ENCODE data around the gene SIRT2.

Gene SIRT2

GRCh38 chr19:38928391-38929001, 29.1 kb upstream of the SIRT2 start:
- DNase-seq (ENCODE audit: insufficient read length, low spot score): no peak
- TF ChIP-seq CTCF (IDR thresholded peaks at IDR 0.05; ENCODE audit: insufficient read depth, missing control alignments): no peak
- no peak for FAIRE-seq

GRCh38 chr19:38924388-38924787, 25.0 kb upstream of the SIRT2 start:
- no peak for DNase-seq (ENCODE audit: insufficient read length, low spot score)
- no peak for FAIRE-seq
- no peak for TF ChIP-seq CTCF (IDR thresholded peaks at IDR 0.05; ENCODE audit: insufficient read depth, missing control alignments)

GRCh38 chr19:38922482-38922881, 23.1 kb upstream of the SIRT2 start:
- no peak for TF ChIP-seq CTCF (IDR thresholded peaks at IDR 0.05; ENCODE audit: insufficient read depth, missing control alignments)
- FAIRE-seq: no peak
- no peak for DNase-seq (ENCODE audit: insufficient read length, low spot score)

- FAIRE-seq (no peak), DNase-seq (ENCODE audit: insufficient read length, low spot score) (peak; percentile 5)
- TF ChIP-seq CTCF (IDR thresholded peaks at IDR 0.05; ENCODE audit: insufficient read depth, missing control alignments): no peak
Observed at GRCh38 chr19:38921420-38922274, 22.2 kb upstream of the SIRT2 start.

GRCh38 chr19:38920602-38921419, 21.4 kb upstream of the SIRT2 start:
- no peak for FAIRE-seq
- no peak for DNase-seq (ENCODE audit: insufficient read length, low spot score)
- no peak for TF ChIP-seq CTCF (IDR thresholded peaks at IDR 0.05; ENCODE audit: insufficient read depth, missing control alignments)

- peak; percentile 6 for DNase-seq (ENCODE audit: insufficient read length, low spot score)
- FAIRE-seq: no peak
- TF ChIP-seq CTCF (IDR thresholded peaks at IDR 0.05; ENCODE audit: insufficient read depth, missing control alignments): no peak
Observed at GRCh38 chr19:38919837-38920601, 20.6 kb upstream of the SIRT2 start.
